HepG2 (cell line): ENCODE results near the gene JAG1. TPM values are rescaled to one million over a fixed set of nuclear protein-coding genes. Genes with fewer than 3 reads are reported as not detected.

Source experiments
- MAFF ChIP-seq: IDR thresholded peaks from 2 replicates; pipeline ENCODE4 v1.6.1; 2011; ENCODE audit warnings: low read depth, low read length, improper control_type of control experiment
- NFE2L2 ChIP-seq: fragments of 150-350 bp; IDR thresholded peaks from 2 replicates; pipeline ENCODE4 v1.6.1; 2014; ENCODE audit warnings: low read length
- RCOR2 ChIP-seq: IDR thresholded peaks from 2 replicates; pipeline ENCODE4 v1.6.1; 2016; ENCODE audit warnings: missing biosample characterization, missing genetic modification reagents
- SMC3 ChIP-seq: IDR thresholded peaks from 2 replicates; pipeline ENCODE4 v1.6.1; 2011; ENCODE audit warnings: low read length, improper control_type of control experiment
- SOX5 ChIP-seq: IDR thresholded peaks from 2 replicates; pipeline ENCODE4 v1.6.1; 2016; ENCODE audit warnings: borderline replicate concordance
- SOX6 ChIP-seq, 2 experiments: fragments of 450-650 bp in 1 of 2; sonication (generic) in 1 of 2; formaldehyde crosslinking in 1 of 2; IDR thresholded peaks; 2 replicates each; pipeline versions ENCODE4 v1.4.0 to v1.6.1; 2017 to 2020; ENCODE audit warnings: antibody characterized with exemption in 1 of 2, mild to moderate bottlenecking in 1 of 2, missing genetic modification reagents in 1 of 2
- TBX3 ChIP-seq: fragments of 450-650 bp; IDR thresholded peaks from 2 replicates; pipeline ENCODE4 v1.6.1; 2017; ENCODE audit warnings: antibody characterized with exemption, mild to moderate bottlenecking, inconsistent platforms, borderline replicate concordance
- ZMYM3 ChIP-seq: sonication (generic); formaldehyde crosslinking; IDR thresholded peaks from 2 replicates; pipeline ENCODE4 v1.5.1; 2020; ENCODE audit warnings: mild to moderate bottlenecking, missing genetic modification reagents
- polyA plus RNA-seq, 8 experiments: library from polyadenylated mRNA; depleted of rRNA in 3 of 8; stranded (reverse) in 7 of 8; unstranded in 1 of 8; fragments of >200 nt; fragmentation: Illumina TruSeq in 4 of 8; extraction: Trizol in 4 of 8; gene quantifications; 2 replicates each; pipeline versions ENCODE4 v1.2.1 to v1.2.3, GENCODE V29; 2011 to 2016; ENCODE audit warnings: low read depth in 4 of 8, missing spikeins in 1 of 8, mixed read lengths in 1 of 8; ENCODE audit not compliant: insufficient read depth in 1 of 8
- total RNA-seq, 5 experiments: library from RNA; depleted of rRNA; stranded (reverse); fragments of >200 nt; fragmentation: Illumina TruSeq; extraction: Trizol; gene quantifications; 2 replicates each; pipeline ENCODE4 v1.2.3, GENCODE V29; 2016; ENCODE audit warnings: low read depth in 1 of 5
- TF ChIP-seq, protein P1 (sequence below): sonication (generic); formaldehyde crosslinking; IDR thresholded peaks from 2 replicates; pipeline ENCODE4 v1.4.0; 2020; ENCODE audit warnings: missing genetic modification reagents, borderline replicate concordance
- TF ChIP-seq, protein P2 (sequence below): IDR thresholded peaks from 2 replicates; pipeline ENCODE4 v1.6.1; 2016; ENCODE audit warnings: low read depth
- TF ChIP-seq, protein P3 (sequence below), 2 experiments: sonication (generic) in 1 of 2; formaldehyde crosslinking in 1 of 2; IDR thresholded peaks; 2 replicates each; pipeline versions ENCODE4 v1.4.0 to v1.6.1; 2016 to 2020; ENCODE audit warnings: borderline replicate concordance in 1 of 2, low read depth in 1 of 2, mild to moderate bottlenecking in 1 of 2, missing genetic modification reagents in 1 of 2

Gene JAG1
- total and polyA plus RNA-seq, 2 of the 13 experiments (the other 11 are each of a cell fraction or from before 2014, with no cell fraction given), result 47.1 to 56.3 TPM

DNA sequence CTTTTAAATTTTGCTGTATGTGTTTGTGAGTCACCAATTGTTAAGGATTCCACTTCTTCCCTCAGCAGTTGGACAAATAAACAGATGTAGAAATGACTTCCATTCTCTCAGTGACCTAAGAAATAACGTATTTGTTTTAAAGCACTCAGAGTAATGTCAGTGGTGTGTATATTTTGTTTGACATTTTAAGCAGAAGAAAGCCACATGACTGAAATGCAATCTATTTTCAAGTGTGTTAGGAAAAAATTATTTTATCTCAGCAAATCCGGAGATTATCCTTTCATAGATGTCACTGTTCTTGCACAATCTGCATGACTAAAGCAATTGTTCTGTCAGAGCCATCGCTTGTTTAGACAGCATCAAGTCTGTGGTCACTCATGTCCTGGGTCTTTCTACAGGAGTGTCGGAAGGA, 77.1 kb downstream of the JAG1 start (continued):
- TF ChIP-seq, protein P1, sequence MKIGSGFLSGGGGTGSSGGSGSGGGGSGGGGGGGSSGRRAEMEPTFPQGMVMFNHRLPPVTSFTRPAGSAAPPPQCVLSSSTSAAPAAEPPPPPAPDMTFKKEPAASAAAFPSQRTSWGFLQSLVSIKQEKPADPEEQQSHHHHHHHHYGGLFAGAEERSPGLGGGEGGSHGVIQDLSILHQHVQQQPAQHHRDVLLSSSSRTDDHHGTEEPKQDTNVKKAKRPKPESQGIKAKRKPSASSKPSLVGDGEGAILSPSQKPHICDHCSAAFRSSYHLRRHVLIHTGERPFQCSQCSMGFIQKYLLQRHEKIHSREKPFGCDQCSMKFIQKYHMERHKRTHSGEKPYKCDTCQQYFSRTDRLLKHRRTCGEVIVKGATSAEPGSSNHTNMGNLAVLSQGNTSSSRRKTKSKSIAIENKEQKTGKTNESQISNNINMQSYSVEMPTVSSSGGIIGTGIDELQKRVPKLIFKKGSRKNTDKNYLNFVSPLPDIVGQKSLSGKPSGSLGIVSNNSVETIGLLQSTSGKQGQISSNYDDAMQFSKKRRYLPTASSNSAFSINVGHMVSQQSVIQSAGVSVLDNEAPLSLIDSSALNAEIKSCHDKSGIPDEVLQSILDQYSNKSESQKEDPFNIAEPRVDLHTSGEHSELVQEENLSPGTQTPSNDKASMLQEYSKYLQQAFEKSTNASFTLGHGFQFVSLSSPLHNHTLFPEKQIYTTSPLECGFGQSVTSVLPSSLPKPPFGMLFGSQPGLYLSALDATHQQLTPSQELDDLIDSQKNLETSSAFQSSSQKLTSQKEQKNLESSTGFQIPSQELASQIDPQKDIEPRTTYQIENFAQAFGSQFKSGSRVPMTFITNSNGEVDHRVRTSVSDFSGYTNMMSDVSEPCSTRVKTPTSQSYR (CRISPR knock-in tag), result peak; percentile 44; the same call in 1 of the 2 replicates
- TF ChIP-seq SOX6 (IDR thresholded peaks at IDR 0.05), result no peak
- TF ChIP-seq SOX6 (CRISPR knock-in tag; IDR thresholded peaks at IDR 0.05), result peak; percentile 75
- peak; percentile 50; the same call in 1 of the 2 replicates for TF ChIP-seq SMC3
- TF ChIP-seq RCOR2 (CRISPR knock-in tag), result peak; percentile 62; the same call in 1 of the 2 replicates
- peak; percentile 95 for TF ChIP-seq SOX5 (CRISPR knock-in tag)
- TF ChIP-seq MAFF, result peak; percentile 27; the same call in 1 of the 2 replicates
- TF ChIP-seq TBX3, result no peak
- TF ChIP-seq ZMYM3 (CRISPR knock-in tag), result no peak
- TF ChIP-seq, protein P2, sequence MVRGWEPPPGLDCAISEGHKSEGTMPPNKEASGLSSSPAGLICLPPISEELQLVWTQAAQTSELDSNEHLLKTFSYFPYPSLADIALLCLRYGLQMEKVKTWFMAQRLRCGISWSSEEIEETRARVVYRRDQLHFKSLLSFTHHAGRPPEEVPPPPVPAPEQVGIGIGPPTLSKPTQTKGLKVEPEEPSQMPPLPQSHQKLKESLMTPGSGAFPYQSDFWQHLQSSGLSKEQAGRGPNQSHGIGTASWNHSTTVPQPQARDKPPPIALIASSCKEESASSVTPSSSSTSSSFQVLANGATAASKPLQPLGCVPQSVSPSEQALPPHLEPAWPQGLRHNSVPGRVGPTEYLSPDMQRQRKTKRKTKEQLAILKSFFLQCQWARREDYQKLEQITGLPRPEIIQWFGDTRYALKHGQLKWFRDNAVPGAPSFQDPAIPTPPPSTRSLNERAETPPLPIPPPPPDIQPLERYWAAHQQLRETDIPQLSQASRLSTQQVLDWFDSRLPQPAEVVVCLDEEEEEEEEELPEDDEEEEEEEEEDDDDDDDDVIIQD (CRISPR knock-in tag), result peak; percentile 24; the same call in 1 of the 2 replicates
- TF ChIP-seq NFE2L2, result peak; percentile 19; the same call in 1 of the 2 replicates
- TF ChIP-seq, protein P3, sequence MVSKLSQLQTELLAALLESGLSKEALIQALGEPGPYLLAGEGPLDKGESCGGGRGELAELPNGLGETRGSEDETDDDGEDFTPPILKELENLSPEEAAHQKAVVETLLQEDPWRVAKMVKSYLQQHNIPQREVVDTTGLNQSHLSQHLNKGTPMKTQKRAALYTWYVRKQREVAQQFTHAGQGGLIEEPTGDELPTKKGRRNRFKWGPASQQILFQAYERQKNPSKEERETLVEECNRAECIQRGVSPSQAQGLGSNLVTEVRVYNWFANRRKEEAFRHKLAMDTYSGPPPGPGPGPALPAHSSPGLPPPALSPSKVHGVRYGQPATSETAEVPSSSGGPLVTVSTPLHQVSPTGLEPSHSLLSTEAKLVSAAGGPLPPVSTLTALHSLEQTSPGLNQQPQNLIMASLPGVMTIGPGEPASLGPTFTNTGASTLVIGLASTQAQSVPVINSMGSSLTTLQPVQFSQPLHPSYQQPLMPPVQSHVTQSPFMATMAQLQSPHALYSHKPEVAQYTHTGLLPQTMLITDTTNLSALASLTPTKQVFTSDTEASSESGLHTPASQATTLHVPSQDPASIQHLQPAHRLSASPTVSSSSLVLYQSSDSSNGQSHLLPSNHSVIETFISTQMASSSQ (IDR thresholded peaks at IDR 0.05; ENCODE audit: low read depth), result no peak
- TF ChIP-seq, protein P3 (CRISPR knock-in tag; IDR thresholded peaks at IDR 0.05; ENCODE audit: borderline replicate concordance), result no peak
